A549 treated with DMSO at 1 μM for 4 hours (cell line): ENCODE measurements around the gene CASP8AP2. TPM values are rescaled to one million over a fixed set of nuclear protein-coding genes. Genes with fewer than 3 reads are reported as not detected.

ENCODE experiments used
- total RNA-seq: library from RNA; stranded (reverse); fragments of 200-300 nt; extraction: Qiagen RNA extraction; gene quantifications from 5 replicates; pipeline ENCODE4 v1.2.3, GENCODE V29; 2022; ENCODE audit warnings: low read depth

CASP8AP2 gene
- total RNA-seq = 5.1 to 8.2 TPM (median 7.6 TPM) in 5 replicates

DNA sequence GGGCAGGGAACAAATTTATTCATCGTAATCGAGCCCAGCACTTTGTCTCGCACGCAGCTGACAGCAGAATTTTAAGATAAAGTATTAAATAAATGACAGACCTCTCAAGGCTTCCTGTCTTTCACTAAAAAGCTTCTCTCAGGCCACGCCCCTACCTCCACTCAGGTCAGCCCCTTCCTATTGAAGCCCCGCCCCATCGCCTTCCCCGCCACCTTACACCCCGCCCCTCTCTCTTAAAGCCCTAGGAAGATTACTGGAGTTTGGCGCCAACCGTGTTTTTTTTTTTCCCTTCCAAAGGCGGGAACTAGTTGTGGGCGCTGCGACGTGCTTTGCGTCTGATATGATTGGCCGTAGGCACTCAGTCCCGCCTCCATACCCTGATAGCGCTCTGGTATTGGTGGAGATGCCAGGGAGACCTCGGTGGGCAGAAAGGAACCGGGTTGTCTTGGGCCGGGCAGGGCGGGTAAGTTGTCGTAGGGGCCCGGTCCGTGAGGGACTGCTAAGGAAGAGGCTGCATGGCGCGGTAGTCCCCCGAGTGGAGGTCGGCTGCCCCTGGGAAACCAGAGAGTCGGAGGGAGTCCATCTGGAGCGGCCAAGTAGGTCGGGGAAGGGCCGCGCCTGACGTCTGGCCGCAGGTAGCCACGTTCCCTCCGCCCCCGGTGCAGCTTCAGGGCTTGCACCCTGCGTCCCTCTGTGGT, at the start of gene CASP8AP2:
Gene CASP8AP2, plus strand, starts transcription at position 409 of the 698 bp plus-strand sequence.

GRCh38 chr6:89819336-89820130, 10.1 kb upstream of the CASP8AP2 start, which contains the start of gene MDN1:
Gene MDN1, minus strand, starts transcription at chr6:89819794. Its CDS starts 187 bp downstream, at chr6:89819607.

DNA sequence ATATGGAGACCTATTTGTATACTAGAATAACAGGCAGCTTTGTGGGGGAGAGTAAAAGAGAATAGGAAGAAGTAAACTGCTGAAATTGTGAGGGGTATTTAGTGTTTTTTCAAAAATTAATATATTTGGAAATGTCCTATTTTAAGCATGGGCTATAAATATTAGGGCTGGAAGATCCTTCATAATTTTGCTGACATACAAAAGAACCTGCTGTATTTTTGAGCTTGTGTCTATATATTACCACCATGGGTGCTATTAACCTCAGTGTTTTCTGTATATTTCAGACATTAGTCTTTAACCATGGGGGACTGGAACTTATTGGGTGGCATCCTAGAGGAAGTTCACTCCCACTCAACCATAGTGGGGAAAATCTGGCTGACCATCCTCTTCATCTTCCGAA, 64.5 kb downstream of the CASP8AP2 start, which contains the start of gene GJA10:
Gene GJA10, plus strand, starts transcription at position 301 of the 400 bp plus-strand sequence. Its CDS starts 0 bp downstream, at position 301.

Other genes with a start within 250 kb of the CASP8AP2 start
- 30.4 to 39.0 TPM (median 33.8 TPM) in 5 replicates for gene LYRM2, start 191.1 kb upstream of the CASP8AP2 start, total RNA-seq
- gene MDN1, start 10.1 kb upstream of the CASP8AP2 start, total RNA-seq = 11.8 to 16.5 TPM (median 14.2 TPM) in 5 replicates
- not detected in 5 replicates for gene GJA10, start 64.6 kb downstream of the CASP8AP2 start, total RNA-seq